ENCODE data around the gene TMEM161A. TPM values are rescaled to one million over a fixed set of nuclear protein-coding genes. Genes with fewer than 3 reads are reported as not detected.

TMEM161A gene
- polyA plus RNA-seq, 1 donor from 2014 or later: 19.5 TPM

DNA sequence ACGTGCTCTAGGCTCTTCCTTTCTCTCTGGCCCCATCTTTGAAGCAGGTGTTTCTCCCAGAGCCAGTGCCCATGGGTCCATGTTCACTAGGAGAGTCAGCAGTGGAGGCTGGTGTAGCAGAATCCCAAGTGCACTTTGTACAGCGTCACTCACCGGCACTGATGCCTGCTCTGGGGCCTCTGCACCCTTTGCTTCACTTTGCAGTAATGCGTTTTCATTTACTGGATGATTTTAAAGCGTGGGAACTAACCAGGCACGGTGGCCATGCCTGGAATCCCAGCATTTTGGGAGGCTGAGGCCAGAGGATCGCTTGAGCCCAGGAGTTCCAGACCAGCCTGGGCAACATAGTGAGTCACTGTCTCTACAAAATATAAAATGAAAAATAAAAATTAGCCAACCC, 43.8 kb downstream of the TMEM161A start:
- TF ChIP-seq MXI1 (conservative IDR thresholded peaks at IDR 0.05; ENCODE audit: poor library complexity, severe bottlenecking) (no peak), TAF1 (IDR thresholded peaks at IDR 0.05; ENCODE audit: low read depth) (no peak), SMC3 (conservative IDR thresholded peaks at IDR 0.05; ENCODE audit: poor library complexity) (no peak), EZH2 (IDR thresholded peaks at IDR 0.05; ENCODE audit: borderline replicate concordance, insufficient read depth, low read length, poor library complexity, severe bottlenecking) (no peak), RAD21 (conservative IDR thresholded peaks at IDR 0.05) (no peak), EP300 (conservative IDR thresholded peaks at IDR 0.05; ENCODE audit: poor library complexity, severe bottlenecking) (no peak), POLR2AphosphoS5 (IDR thresholded peaks at IDR 0.05) (no peak)
- TF ChIP-seq, protein P1, sequence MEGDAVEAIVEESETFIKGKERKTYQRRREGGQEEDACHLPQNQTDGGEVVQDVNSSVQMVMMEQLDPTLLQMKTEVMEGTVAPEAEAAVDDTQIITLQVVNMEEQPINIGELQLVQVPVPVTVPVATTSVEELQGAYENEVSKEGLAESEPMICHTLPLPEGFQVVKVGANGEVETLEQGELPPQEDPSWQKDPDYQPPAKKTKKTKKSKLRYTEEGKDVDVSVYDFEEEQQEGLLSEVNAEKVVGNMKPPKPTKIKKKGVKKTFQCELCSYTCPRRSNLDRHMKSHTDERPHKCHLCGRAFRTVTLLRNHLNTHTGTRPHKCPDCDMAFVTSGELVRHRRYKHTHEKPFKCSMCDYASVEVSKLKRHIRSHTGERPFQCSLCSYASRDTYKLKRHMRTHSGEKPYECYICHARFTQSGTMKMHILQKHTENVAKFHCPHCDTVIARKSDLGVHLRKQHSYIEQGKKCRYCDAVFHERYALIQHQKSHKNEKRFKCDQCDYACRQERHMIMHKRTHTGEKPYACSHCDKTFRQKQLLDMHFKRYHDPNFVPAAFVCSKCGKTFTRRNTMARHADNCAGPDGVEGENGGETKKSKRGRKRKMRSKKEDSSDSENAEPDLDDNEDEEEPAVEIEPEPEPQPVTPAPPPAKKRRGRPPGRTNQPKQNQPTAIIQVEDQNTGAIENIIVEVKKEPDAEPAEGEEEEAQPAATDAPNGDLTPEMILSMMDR (IDR thresholded peaks at IDR 0.05; ENCODE audit: poor library complexity, severe bottlenecking): no peak
- TF ChIP-seq, protein P2, sequence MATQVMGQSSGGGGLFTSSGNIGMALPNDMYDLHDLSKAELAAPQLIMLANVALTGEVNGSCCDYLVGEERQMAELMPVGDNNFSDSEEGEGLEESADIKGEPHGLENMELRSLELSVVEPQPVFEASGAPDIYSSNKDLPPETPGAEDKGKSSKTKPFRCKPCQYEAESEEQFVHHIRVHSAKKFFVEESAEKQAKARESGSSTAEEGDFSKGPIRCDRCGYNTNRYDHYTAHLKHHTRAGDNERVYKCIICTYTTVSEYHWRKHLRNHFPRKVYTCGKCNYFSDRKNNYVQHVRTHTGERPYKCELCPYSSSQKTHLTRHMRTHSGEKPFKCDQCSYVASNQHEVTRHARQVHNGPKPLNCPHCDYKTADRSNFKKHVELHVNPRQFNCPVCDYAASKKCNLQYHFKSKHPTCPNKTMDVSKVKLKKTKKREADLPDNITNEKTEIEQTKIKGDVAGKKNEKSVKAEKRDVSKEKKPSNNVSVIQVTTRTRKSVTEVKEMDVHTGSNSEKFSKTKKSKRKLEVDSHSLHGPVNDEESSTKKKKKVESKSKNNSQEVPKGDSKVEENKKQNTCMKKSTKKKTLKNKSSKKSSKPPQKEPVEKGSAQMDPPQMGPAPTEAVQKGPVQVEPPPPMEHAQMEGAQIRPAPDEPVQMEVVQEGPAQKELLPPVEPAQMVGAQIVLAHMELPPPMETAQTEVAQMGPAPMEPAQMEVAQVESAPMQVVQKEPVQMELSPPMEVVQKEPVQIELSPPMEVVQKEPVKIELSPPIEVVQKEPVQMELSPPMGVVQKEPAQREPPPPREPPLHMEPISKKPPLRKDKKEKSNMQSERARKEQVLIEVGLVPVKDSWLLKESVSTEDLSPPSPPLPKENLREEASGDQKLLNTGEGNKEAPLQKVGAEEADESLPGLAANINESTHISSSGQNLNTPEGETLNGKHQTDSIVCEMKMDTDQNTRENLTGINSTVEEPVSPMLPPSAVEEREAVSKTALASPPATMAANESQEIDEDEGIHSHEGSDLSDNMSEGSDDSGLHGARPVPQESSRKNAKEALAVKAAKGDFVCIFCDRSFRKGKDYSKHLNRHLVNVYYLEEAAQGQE (IDR thresholded peaks at IDR 0.05; ENCODE audit: borderline replicate concordance): no peak
- H3K4me3 ChIP-seq (ENCODE audit: low read length): no peak overlapping the region

DNA sequence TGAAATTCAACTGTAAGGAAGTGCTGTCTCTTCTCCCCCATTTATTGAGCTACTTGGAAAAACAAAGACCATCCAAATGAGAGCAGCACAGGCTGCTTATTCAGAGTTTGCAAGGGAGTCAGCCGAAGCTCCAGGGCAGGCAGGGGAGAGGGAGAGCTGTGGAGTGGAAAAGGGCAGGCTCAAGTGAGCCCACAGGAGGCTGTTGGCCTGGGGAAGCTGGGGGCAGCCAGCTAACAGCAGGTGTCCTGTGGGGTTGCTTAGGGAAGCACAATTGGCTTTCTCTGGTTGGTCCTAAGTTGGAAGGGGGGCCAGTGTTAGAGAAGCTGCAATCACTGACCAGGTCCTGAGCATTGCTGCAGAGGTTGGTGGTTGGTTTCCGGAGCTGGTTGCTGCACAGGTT, 50.6 kb downstream of the TMEM161A start:
- H3K9ac ChIP-seq (ENCODE audit: low read length): no peak overlapping the region
- H3F3A ChIP-seq (ENCODE audit: insufficient read depth, low read length, poor library complexity, severe bottlenecking): no peaks in the 10 kb centered on the region
- H3K4me2 ChIP-seq (ENCODE audit: low read length): no peak overlapping the region
- H2AFZ ChIP-seq (ENCODE audit: low read depth, low read length): no peak overlapping the region
- H3K27ac ChIP-seq (ENCODE audit: low read length): no peak overlapping the region
- TF ChIP-seq EZH2 (IDR thresholded peaks at IDR 0.05; ENCODE audit: borderline replicate concordance, insufficient read depth, low read length, poor library complexity, severe bottlenecking) (no peak), SMC3 (conservative IDR thresholded peaks at IDR 0.05; ENCODE audit: poor library complexity) (no peak), RAD21 (conservative IDR thresholded peaks at IDR 0.05) (no peak), MXI1 (conservative IDR thresholded peaks at IDR 0.05; ENCODE audit: poor library complexity, severe bottlenecking) (no peak), EP300 (conservative IDR thresholded peaks at IDR 0.05; ENCODE audit: poor library complexity, severe bottlenecking) (no peak), POLR2AphosphoS5 (IDR thresholded peaks at IDR 0.05) (no peak), TAF1 (IDR thresholded peaks at IDR 0.05; ENCODE audit: low read depth) (no peak)
- TF ChIP-seq, protein P1 (IDR thresholded peaks at IDR 0.05; ENCODE audit: poor library complexity, severe bottlenecking): no peak
- TF ChIP-seq, protein P2 (IDR thresholded peaks at IDR 0.05; ENCODE audit: borderline replicate concordance): no peak
- H3K36me3 ChIP-seq (ENCODE audit: insufficient read depth, low read length): no peaks in the 10 kb centered on the region
- H3K4me3 ChIP-seq (ENCODE audit: low read length): no peak overlapping the region
- no peaks in the 10 kb centered on the region for H3K79me2 ChIP-seq (replicated peaks; ENCODE audit: insufficient read depth, low read length)
- no peaks in the 10 kb centered on the region for H4K20me1 ChIP-seq (ENCODE audit: insufficient read depth)
- no peaks in the 10 kb centered on the region for H3K27me3 ChIP-seq (ENCODE audit: insufficient read depth, low read depth, low read length)
- H3K9me3 ChIP-seq (ENCODE audit: low read length): no peaks in the 10 kb centered on the region
- H3K9me2 ChIP-seq (ENCODE audit: insufficient read depth, low read length): no peaks in the 10 kb centered on the region

More for the DNA sequence above, 43.8 kb downstream of the TMEM161A start:
- Histone ChIP-seq H3K9me3 (ENCODE audit: low read length) (no peaks in the 10 kb centered on the region), H3K9ac (ENCODE audit: low read length) (no peak overlapping the region), H2AFZ (ENCODE audit: low read depth, low read length) (no peak overlapping the region), H3K27me3 (ENCODE audit: insufficient read depth, low read depth, low read length) (no peaks in the 10 kb centered on the region), H3K79me2 (replicated peaks; ENCODE audit: insufficient read depth, low read length) (no peaks in the 10 kb centered on the region), H3F3A (ENCODE audit: insufficient read depth, low read length, poor library complexity, severe bottlenecking) (no peaks in the 10 kb centered on the region), H3K9me2 (ENCODE audit: insufficient read depth, low read length) (no peaks in the 10 kb centered on the region), H3K36me3 (ENCODE audit: insufficient read depth, low read length) (no peaks in the 10 kb centered on the region), H4K20me1 (ENCODE audit: insufficient read depth) (no peaks in the 10 kb centered on the region), H3K27ac (ENCODE audit: low read length) (no peak overlapping the region), H3K4me2 (ENCODE audit: low read length) (no peak overlapping the region)

All from neural cell (in vitro differentiated cells).